Endothelial cell of umbilical vein (primary cell): ENCODE measurements around the gene NRP2. TPM values are rescaled to one million over a fixed set of nuclear protein-coding genes. Genes with fewer than 3 reads are reported as not detected.

Source experiments
- BruUV-seq: library from RNA; stranded (reverse); fragments of 400-500 nt; replicated peaks from 2 replicates; lab custom pipeline; 2021; lab: Mats Ljungman, UMichigan
- CTCF ChIA-PET: fragments of 300-600, 350-600 bp; sonication (Branson Sonifier 250); formaldehyde crosslinking; loops from one replicate; lab custom pipeline; 2021; ENCODE audit warnings: antibody characterized with exemption, inconsistent platforms; lab: Charles Lee
- POLR2A ChIA-PET: fragments of 300-600, 350-600 bp; sonication (Branson Sonifier 250); formaldehyde crosslinking; loops from one replicate; lab custom pipeline; 2021; ENCODE audit warnings: antibody characterized with exemption, inconsistent platforms; lab: Charles Lee
- DNase-seq: peaks from one replicate; pipeline ENCODE4 v3.0.0-alpha.2; 2011; ENCODE audit warnings: low read depth, low spot score
- FAIRE-seq: peaks from 2 replicates; lab custom pipeline; 2011; peaks lifted over from hg19 to GRCh38; lab: Jason Lieb, UNC
- H2AFZ ChIP-seq: 2 replicates; pipeline ENCODE4 v1.6.0; 2012; ENCODE audit warnings: low read depth, low read length, control low read depth, inconsistent platforms
- H3K27ac ChIP-seq: 2 replicates; pipeline ENCODE4 v1.5.1; 2011; ENCODE audit warnings: low read depth, mild to moderate bottlenecking, control low read depth, low read length, moderate library complexity; ENCODE audit not compliant: insufficient read depth
- H3K27me3 ChIP-seq, 2 experiments: 2 replicates each; pipeline versions ENCODE4 v1.6.0 to v1.6.1; 2011; ENCODE audit warnings: low read length in 2 of 2, mixed read lengths in 1 of 2; ENCODE audit not compliant: control insufficient read depth in 2 of 2, insufficient read depth in 2 of 2
- H3K36me3 ChIP-seq, 2 experiments: 2 replicates in 1 of 2; 3 replicates in 1 of 2; pipeline ENCODE4 v1.5.1; 2011; ENCODE audit warnings: low read length in 2 of 2, mild to moderate bottlenecking in 1 of 2, moderate library complexity in 1 of 2; ENCODE audit not compliant: control insufficient read depth in 2 of 2, insufficient read depth in 2 of 2; ENCODE audit errors: extremely low read depth in 1 of 2
- H3K4me1 ChIP-seq: 3 replicates; pipeline ENCODE4 v1.5.1; 2011; ENCODE audit warnings: mild to moderate bottlenecking, low read length; ENCODE audit not compliant: control insufficient read depth, insufficient read depth; ENCODE audit errors: extremely low read depth
- H3K4me2 ChIP-seq: 2 replicates; pipeline ENCODE4 v1.6.1; 2011; ENCODE audit warnings: low read length, control low read depth, mixed read lengths; ENCODE audit not compliant: insufficient read depth
- H3K4me3 ChIP-seq, 3 experiments: fragments of 200-600 bp in 1 of 3; sonication (generic), shearing (Covaris generic) in 1 of 3; replicated peaks in 1 of 3; 2 replicates each; pipeline ENCODE4 v1.5.1; 2011 to 2016; ENCODE audit warnings: control low read depth in 3 of 3, low read length in 3 of 3, mild to moderate bottlenecking in 2 of 3, inconsistent platforms in 1 of 3, low read depth in 1 of 3, moderate library complexity in 1 of 3; ENCODE audit not compliant: insufficient read depth in 1 of 3
- H3K79me2 ChIP-seq: 2 replicates; pipeline ENCODE4 v1.6.0; 2012; ENCODE audit warnings: low read length, inconsistent platforms; ENCODE audit not compliant: control insufficient read depth, insufficient read depth
- H3K9ac ChIP-seq: replicated peaks from 2 replicates; pipeline ENCODE3; 2011; ENCODE audit warnings: low read length, control low read depth; ENCODE audit not compliant: insufficient read depth; ENCODE audit errors: extremely low read depth
- H3K9me1 ChIP-seq: replicated peaks from 3 replicates; pipeline ENCODE4 v1.6.0; 2011; ENCODE audit warnings: mild to moderate bottlenecking, low read length; ENCODE audit not compliant: control insufficient read depth, insufficient read depth; ENCODE audit errors: extremely low read depth
- H3K9me3 ChIP-seq: replicated peaks from 2 replicates; pipeline ENCODE4 v1.5.1; 2012; ENCODE audit warnings: low read length, inconsistent platforms; ENCODE audit not compliant: control insufficient read depth, insufficient read depth
- H4K20me1 ChIP-seq: replicated peaks from 2 replicates; pipeline ENCODE3; 2011; ENCODE audit warnings: mild to moderate bottlenecking, low read length; ENCODE audit not compliant: control insufficient read depth, insufficient read depth; ENCODE audit errors: extremely low read depth
- EZH2 ChIP-seq: IDR thresholded peaks from 2 replicates; pipeline ENCODE4 v1.6.1; 2012; ENCODE audit warnings: borderline replicate concordance, low read depth, mild to moderate bottlenecking, moderate library complexity, low read length, inconsistent platforms; ENCODE audit not compliant: severe bottlenecking
- FOS ChIP-seq: IDR thresholded peaks from 2 replicates; pipeline ENCODE4 v1.6.1; 2011; ENCODE audit warnings: mild to moderate bottlenecking, low read length, moderate library complexity, borderline replicate concordance; ENCODE audit not compliant: insufficient read depth
- GATA2 ChIP-seq: IDR thresholded peaks from 2 replicates; pipeline ENCODE4 v1.7.0; 2011; ENCODE audit warnings: low read depth, mild to moderate bottlenecking, moderate library complexity, mixed read lengths, low read length; ENCODE audit not compliant: insufficient read length, insufficient read depth
- JUN ChIP-seq: IDR thresholded peaks from 2 replicates; pipeline ENCODE4 v1.6.1; 2011; ENCODE audit warnings: borderline replicate concordance, low read depth; ENCODE audit not compliant: insufficient read length, insufficient read depth
- MYC ChIP-seq: IDR thresholded peaks from one replicate; pipeline ENCODE4 v1.6.1; 2011; ENCODE audit warnings: mild to moderate bottlenecking, low read depth, low read length
- POLR2A ChIP-seq: IDR thresholded peaks from 2 replicates; pipeline ENCODE4 v1.6.1; 2012; ENCODE audit warnings: low read depth, mild to moderate bottlenecking, control low read depth, low read length
- POLR2AphosphoS5 ChIP-seq: IDR thresholded peaks from 2 replicates; pipeline ENCODE4 v1.6.1; 2012; ENCODE audit warnings: low read depth, mild to moderate bottlenecking, control low read depth, low read length, moderate library complexity; ENCODE audit not compliant: insufficient read depth
- dilution Hi-C: fragments of 300-500 bp; cut with MboI; formaldehyde crosslinking; loops from one replicate; pipeline ENCODE4 v1.15.0; 2019; ENCODE audit warnings: low sequenced_read_pairs; ENCODE audit not compliant: extremely low pct_ligation_motif_present
- intact Hi-C: fragments of 100-400 bp; cut with micrococcal nuclease; formaldehyde crosslinking; loops from one replicate; pipeline ENCODE4 v1.10.0; 2022
- polyA plus RNA-seq, 4 experiments: library from polyadenylated mRNA; depleted of rRNA in 3 of 4; stranded (reverse) in 3 of 4; unstranded in 1 of 4; fragments of >200 nt; gene quantifications; 2 replicates each; pipeline versions ENCODE4 v1.2.1 to v1.2.3, GENCODE V29; 2011 to 2012; ENCODE audit warnings: missing spikeins in 1 of 4
- total RNA-seq: library from RNA; stranded (reverse); gene quantifications from 2 replicates; pipeline ENCODE4 v1.2.3, GENCODE V29; 2021
- TF ChIP-seq, protein P1 (sequence below), 2 donors: IDR thresholded peaks; 1 replicate in 1 of 2; 2 replicates in 1 of 2; pipeline ENCODE4 v1.5.1; 2011; ENCODE audit warnings: low read length in 2 of 2, mild to moderate bottlenecking in 2 of 2, moderate library complexity in 2 of 2, control low read depth in 1 of 2, inconsistent platforms in 1 of 2, low read depth in 1 of 2; ENCODE audit not compliant: insufficient read depth in 1 of 2; ENCODE audit errors: extremely low read depth in 1 of 2
- TF ChIP-seq, protein P2 (sequence below): IDR thresholded peaks from 2 replicates; pipeline ENCODE4 v1.6.1; 2011; ENCODE audit not compliant: insufficient read depth, insufficient read length

Gene NRP2
- total and polyA plus RNA-seq, 2 donors (not counting 3 experiments of a cell fraction or from before 2014, with no cell fraction given), result 160 to 240 TPM

DNA sequence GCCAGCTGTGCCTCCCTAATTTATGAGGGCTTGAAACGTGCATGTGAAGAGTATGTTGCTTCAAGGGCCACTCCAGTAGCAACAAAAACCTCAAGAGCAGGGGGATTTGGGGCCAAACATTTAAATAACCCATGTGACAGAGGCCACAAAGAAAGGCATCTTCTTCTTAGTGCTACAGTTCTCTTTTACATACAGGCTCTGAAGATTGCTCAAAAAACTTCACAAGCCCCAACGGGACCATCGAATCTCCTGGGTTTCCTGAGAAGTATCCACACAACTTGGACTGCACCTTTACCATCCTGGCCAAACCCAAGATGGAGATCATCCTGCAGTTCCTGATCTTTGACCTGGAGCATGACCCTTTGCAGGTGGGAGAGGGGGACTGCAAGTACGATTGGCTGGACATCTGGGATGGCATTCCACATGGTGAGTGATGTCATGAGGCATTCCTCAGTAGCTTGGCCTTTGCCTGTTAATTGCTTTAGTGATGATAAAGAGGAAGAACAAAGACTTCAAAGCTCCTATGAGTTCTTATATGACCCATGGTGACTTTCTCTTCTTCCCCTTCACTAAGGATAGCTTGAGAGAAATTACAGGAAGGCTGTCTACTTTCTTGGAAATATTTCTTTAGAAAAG, 40.1 kb downstream of the NRP2 start:
- CTCF ChIA-PET, result interaction anchor here (1.4 to 2.1 kb wide), 2 partner anchors 10 to 11 kb away, joined by 5 to 11 read pairs; no protein-coding TSS in a partner anchor

More for the DNA sequence above, 40.1 kb downstream of the NRP2 start:
- no peaks in the 10 kb centered on the region for H3K4me1 ChIP-seq
- H3K27me3 ChIP-seq, result no peaks in the 10 kb centered on the region
- no peak for TF ChIP-seq FOS
- TF ChIP-seq GATA2, result no peak
- TF ChIP-seq JUN, result no peak
- TF ChIP-seq POLR2AphosphoS5, result no peak
- TF ChIP-seq, protein P1, sequence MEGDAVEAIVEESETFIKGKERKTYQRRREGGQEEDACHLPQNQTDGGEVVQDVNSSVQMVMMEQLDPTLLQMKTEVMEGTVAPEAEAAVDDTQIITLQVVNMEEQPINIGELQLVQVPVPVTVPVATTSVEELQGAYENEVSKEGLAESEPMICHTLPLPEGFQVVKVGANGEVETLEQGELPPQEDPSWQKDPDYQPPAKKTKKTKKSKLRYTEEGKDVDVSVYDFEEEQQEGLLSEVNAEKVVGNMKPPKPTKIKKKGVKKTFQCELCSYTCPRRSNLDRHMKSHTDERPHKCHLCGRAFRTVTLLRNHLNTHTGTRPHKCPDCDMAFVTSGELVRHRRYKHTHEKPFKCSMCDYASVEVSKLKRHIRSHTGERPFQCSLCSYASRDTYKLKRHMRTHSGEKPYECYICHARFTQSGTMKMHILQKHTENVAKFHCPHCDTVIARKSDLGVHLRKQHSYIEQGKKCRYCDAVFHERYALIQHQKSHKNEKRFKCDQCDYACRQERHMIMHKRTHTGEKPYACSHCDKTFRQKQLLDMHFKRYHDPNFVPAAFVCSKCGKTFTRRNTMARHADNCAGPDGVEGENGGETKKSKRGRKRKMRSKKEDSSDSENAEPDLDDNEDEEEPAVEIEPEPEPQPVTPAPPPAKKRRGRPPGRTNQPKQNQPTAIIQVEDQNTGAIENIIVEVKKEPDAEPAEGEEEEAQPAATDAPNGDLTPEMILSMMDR (IDR thresholded peaks at IDR 0.05; ENCODE audit: extremely low read depth in 1 of 2, insufficient read depth in 1 of 2, low read depth in 1 of 2, low read length in 2 of 2), result no peak
- TF ChIP-seq, protein P2, sequence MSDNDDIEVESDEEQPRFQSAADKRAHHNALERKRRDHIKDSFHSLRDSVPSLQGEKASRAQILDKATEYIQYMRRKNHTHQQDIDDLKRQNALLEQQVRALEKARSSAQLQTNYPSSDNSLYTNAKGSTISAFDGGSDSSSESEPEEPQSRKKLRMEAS, result no peak
- TF ChIP-seq POLR2A, result no peak
- no peak for TF ChIP-seq EZH2
- no peak for TF ChIP-seq MYC
- intact Hi-C loops (no loop called here), dilution Hi-C loops (no loop called here)
- H4K20me1 ChIP-seq, result no peaks in the 10 kb centered on the region
- H3K9me1 ChIP-seq, result no peaks in the 10 kb centered on the region
- BruUV-seq, result no TSS peak
- no peak for DNase-seq
- POLR2A ChIA-PET, result no interaction called here
- no peak overlapping the region for H3K4me2 ChIP-seq
- H3K79me2 ChIP-seq, result no peaks in the 10 kb centered on the region
- H2AFZ ChIP-seq, result no peak overlapping the region
- H3K9me3 ChIP-seq, result no peaks in the 10 kb centered on the region
- no peak overlapping the region for H3K4me3 ChIP-seq
- no peak overlapping the region for H3K9ac ChIP-seq
- no peak for FAIRE-seq
- H3K27ac ChIP-seq, result no peak overlapping the region
- H3K36me3 ChIP-seq, result peaks cover 11 to 57% of the 10 kb centered on the region in 2 experiments
